ENCODE results near the gene CLEC1A. TPM values are rescaled to one million over a fixed set of nuclear protein-coding genes. Genes with fewer than 3 reads are reported as not detected.
A peak's percentile ranks its signal among the peaks of the same experiment; 100 is the strongest.

CLEC1A gene
- total RNA-seq, 1 donor from 2014 or later = 15.0 TPM

GRCh38 chr12:10135126-10135525, 36.3 kb upstream of the CLEC1A start:
- Histone ChIP-seq H3K27ac (no peak overlapping the region), H3K36me3 (no peaks in the 10 kb centered on the region), H3K27me3 (no peaks in the 10 kb centered on the region), H3K4me3 (no peak overlapping the region), H3K4me1 (no peaks in the 10 kb centered on the region), H3K9me3 (no peaks in the 10 kb centered on the region)
- DNase-seq (no peak), ATAC-seq (no peak)
- TF ChIP-seq, protein P1, sequence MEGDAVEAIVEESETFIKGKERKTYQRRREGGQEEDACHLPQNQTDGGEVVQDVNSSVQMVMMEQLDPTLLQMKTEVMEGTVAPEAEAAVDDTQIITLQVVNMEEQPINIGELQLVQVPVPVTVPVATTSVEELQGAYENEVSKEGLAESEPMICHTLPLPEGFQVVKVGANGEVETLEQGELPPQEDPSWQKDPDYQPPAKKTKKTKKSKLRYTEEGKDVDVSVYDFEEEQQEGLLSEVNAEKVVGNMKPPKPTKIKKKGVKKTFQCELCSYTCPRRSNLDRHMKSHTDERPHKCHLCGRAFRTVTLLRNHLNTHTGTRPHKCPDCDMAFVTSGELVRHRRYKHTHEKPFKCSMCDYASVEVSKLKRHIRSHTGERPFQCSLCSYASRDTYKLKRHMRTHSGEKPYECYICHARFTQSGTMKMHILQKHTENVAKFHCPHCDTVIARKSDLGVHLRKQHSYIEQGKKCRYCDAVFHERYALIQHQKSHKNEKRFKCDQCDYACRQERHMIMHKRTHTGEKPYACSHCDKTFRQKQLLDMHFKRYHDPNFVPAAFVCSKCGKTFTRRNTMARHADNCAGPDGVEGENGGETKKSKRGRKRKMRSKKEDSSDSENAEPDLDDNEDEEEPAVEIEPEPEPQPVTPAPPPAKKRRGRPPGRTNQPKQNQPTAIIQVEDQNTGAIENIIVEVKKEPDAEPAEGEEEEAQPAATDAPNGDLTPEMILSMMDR (IDR thresholded peaks at IDR 0.05) = no peak
- intact Hi-C loops (cut with DNase I) = no loop called here

DNA sequence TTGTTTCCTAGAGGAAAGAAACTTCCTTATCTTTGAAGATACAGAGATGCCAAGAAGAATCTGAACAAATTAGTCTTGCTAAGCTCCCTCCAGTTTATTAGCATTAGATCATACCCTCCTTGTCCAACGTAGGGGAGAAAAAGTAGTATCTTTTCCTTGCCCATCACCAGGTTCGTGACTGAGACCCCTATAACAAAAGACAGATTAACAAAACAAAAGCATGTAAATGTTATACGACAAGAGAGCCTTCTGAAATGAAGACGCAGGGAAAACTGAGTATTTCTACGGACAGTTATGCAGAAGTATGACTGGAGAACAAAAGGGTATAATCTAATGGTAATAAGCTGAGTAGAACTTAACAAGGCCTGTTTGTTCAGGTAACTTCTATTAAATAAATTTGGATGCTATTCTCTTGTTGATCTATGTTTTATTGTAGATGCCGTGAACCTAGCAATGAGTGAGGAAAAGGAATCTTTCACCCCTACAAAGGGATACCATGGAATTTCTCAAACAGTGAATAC, 34.1 kb upstream of the CLEC1A start:
- Histone ChIP-seq H3K4me1 (no peaks in the 10 kb centered on the region), H3K27me3 (no peaks in the 10 kb centered on the region), H3K27ac (no peak overlapping the region), H3K9me3 (no peaks in the 10 kb centered on the region), H3K36me3 (no peaks in the 10 kb centered on the region), H3K4me3 (no peak overlapping the region)
- DNase-seq (no peak), ATAC-seq (no peak)
- TF ChIP-seq, protein P1 (IDR thresholded peaks at IDR 0.05) = no peak
- intact Hi-C loops (cut with DNase I) = no loop called here

DNA sequence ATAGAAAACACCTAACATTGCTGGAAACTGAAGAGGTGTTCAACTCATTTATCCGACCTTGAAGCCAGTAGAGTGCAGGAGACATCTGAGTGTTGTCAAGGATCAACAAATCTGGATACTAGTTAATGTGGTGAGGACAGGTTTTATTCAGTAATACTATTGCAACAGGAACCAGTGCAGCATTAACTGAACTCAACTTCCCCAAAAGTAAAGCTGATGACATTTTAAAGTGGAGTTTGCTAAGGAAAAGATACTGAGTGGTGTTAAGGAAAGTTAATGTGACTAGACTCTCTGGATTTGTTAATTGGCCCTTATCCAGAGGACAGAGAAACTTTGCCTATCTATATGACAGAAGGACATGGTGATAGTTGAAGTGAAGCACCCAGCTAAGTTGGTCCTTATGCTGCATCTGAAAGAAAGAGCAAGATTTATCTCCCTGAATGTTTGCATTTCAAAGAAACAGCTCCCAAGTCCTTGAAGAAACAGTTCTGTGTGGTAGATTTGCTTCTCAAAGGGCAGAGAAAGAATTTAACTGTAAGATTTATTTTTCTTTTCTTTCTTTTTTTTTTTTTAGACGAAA, 32.4 kb upstream of the CLEC1A start:
- no peaks in the 10 kb centered on the region for H3K9me3 ChIP-seq
- H3K27me3 ChIP-seq = no peaks in the 10 kb centered on the region
- intact Hi-C loops (cut with DNase I) = no loop called here
- ATAC-seq (peak; percentile 65), DNase-seq (no peak)
- TF ChIP-seq, protein P1 (IDR thresholded peaks at IDR 0.05) = no peak
- no peak overlapping the region for H3K4me3 ChIP-seq
- peak overlapping the region; percentile 51 for H3K27ac ChIP-seq
- H3K36me3 ChIP-seq = no peaks in the 10 kb centered on the region
- H3K4me1 ChIP-seq = no peaks in the 10 kb centered on the region

DNA sequence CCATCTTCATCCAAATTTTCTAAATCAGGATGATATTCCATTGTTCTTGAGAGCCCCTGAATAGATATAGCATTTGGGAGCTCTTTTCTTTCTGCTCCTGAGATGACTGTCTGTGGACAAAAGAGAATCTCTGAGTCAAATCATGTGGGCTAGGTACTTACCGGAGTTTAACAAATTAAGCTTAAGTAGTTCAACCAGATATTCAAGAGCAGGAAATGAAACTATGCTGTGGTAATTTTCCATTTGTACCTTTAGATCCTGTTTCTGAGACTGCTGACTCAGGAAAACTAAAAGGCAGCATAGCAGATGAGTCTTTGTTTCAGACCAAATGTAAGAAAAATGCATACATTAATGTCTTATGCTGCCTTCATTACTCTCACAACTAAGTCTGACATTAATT, 31.3 kb upstream of the CLEC1A start, which contains the start of gene CLEC7A:
CLEC7A (minus strand) TSS at position 158 of the 400 bp plus-strand sequence; CDS start at position 41, 117 bp downstream.
- peak within 1 kb of the TSS; percentile 39 for H3K4me3 ChIP-seq
- peak within 1 kb of the TSS; percentile 51 for H3K27ac ChIP-seq
- DNase-seq (no peak), ATAC-seq (peak; percentile 65)
- H3K4me1 ChIP-seq = no peaks in the 10 kb centered on the region
- no peaks in the 10 kb centered on the region for H3K36me3 ChIP-seq
- no peaks in the 10 kb centered on the region for H3K9me3 ChIP-seq
- intact Hi-C loops (cut with DNase I) = no loop called here
- no peaks in the 10 kb centered on the region for H3K27me3 ChIP-seq
- TF ChIP-seq, protein P1 (IDR thresholded peaks at IDR 0.05) = no peak

DNA sequence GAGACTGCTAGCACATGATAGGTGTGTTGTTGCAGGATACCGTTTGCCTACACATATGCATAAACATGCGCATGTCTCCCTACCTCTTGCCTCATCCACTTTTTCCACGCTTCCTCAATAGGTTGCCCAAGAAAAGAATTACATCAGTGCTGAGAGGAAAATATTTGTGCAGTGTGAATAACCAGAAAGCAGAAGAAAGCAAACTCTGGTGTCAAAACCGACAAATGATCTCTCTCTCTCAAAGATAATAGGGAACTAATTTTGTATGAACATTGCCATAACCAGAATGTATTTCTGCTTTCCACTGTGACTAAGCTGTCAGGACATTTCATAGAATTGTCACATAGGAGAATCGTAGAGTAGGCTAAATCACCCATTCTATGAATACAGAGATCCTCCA, 29.9 kb upstream of the CLEC1A start:
- Histone ChIP-seq H3K27me3 (no peaks in the 10 kb centered on the region), H3K36me3 (no peaks in the 10 kb centered on the region), H3K9me3 (no peaks in the 10 kb centered on the region), H3K27ac (peak overlapping the region; percentile 51), H3K4me1 (no peaks in the 10 kb centered on the region), H3K4me3 (peak overlapping the region; percentile 39)
- no peak for DNase-seq
- intact Hi-C loops (cut with DNase I) = no loop called here
- peak; percentile 82 for ATAC-seq
- TF ChIP-seq, protein P1 (IDR thresholded peaks at IDR 0.05) = no peak

Data from upper lobe of right lung (tissue), 1 donor.